Caco-2 (cell line): ENCODE data around the gene KRTAP10-2. TPM values are rescaled to one million over a fixed set of nuclear protein-coding genes. Genes with fewer than 3 reads are reported as not detected.

Experiments
- BruUV-seq: library from RNA; stranded (reverse); fragments of 400-500 nt; replicated peaks from 2 replicates; lab custom pipeline; 2021; lab: Mats Ljungman, UMichigan
- CTCF ChIA-PET: fragments of 300-600 bp; sonication (Branson Sonifier 250); formaldehyde crosslinking; loops from one replicate; lab custom pipeline; 2022; ENCODE audit warnings: antibody characterized with exemption; lab: Charles Lee
- POLR2A ChIA-PET: fragments of 300-600 bp; sonication (Branson Sonifier 250); formaldehyde crosslinking; loops from one replicate; lab custom pipeline; 2022; ENCODE audit warnings: antibody characterized with exemption; lab: Charles Lee
- DNase-seq, 2 experiments: peaks; one replicate each; pipeline versions ENCODE4 v3.0.0 to v3.0.0-alpha.2; 2020 to 2022
- H3K27me3 ChIP-seq: replicated peaks from 2 replicates; pipeline ENCODE4 v1.6.0; 2011; ENCODE audit warnings: low read length; ENCODE audit not compliant: control insufficient read depth, insufficient read depth
- H3K36me3 ChIP-seq: 2 replicates; pipeline ENCODE4 v1.5.1; 2011; ENCODE audit warnings: low read length; ENCODE audit not compliant: control insufficient read depth, insufficient read depth
- H3K4me1 ChIP-seq: fragments of 250-450 bp; sonication (Bioruptor Pico); 2 replicates; pipeline ENCODE4 v1.5.1; 2020; ENCODE audit warnings: mild to moderate bottlenecking
- H3K4me3 ChIP-seq: 2 replicates; pipeline ENCODE4 v1.5.1; 2011; ENCODE audit warnings: low read depth, mild to moderate bottlenecking, control low read depth, low read length
- H3K9me3 ChIP-seq: fragments of 250-450 bp; sonication (Bioruptor Pico); 2 replicates; pipeline ENCODE4 v1.5.1; 2020; ENCODE audit warnings: mild to moderate bottlenecking, moderate library complexity
- H3K27ac Mint-ChIP-seq: one replicate; pipeline ENCODE4 v1.8.0; 2022; ENCODE audit warnings: mixed read lengths; ENCODE audit not compliant: unreplicated experiment
- H3K27me3 Mint-ChIP-seq: one replicate; pipeline ENCODE4 v1.8.0; 2022; ENCODE audit warnings: mixed read lengths; ENCODE audit not compliant: insufficient read depth, unreplicated experiment
- H3K36me3 Mint-ChIP-seq: one replicate; pipeline ENCODE4 v1.8.0; 2022; ENCODE audit warnings: mild to moderate bottlenecking, mixed read lengths; ENCODE audit not compliant: insufficient read depth, unreplicated experiment
- H3K4me1 Mint-ChIP-seq: one replicate; pipeline ENCODE4 v1.8.0; 2022; ENCODE audit warnings: low read depth, mixed read lengths; ENCODE audit not compliant: unreplicated experiment
- H3K4me3 Mint-ChIP-seq: one replicate; pipeline ENCODE4 v1.8.0; 2022; ENCODE audit warnings: mild to moderate bottlenecking, moderate library complexity, mixed read lengths; ENCODE audit not compliant: unreplicated experiment
- H3K9me3 Mint-ChIP-seq: one replicate; pipeline ENCODE4 v1.8.0; 2022; ENCODE audit warnings: mixed read lengths; ENCODE audit not compliant: unreplicated experiment
- CTCF ChIP-seq, 2 experiments: fragments of 200-600 bp in 1 of 2; IDR thresholded peaks; 1 replicate in 1 of 2; 2 replicates in 1 of 2; pipeline versions ENCODE4 v1.5.1 to v1.8.0; 2011 to 2022; ENCODE audit warnings: antibody characterized with exemption in 1 of 2, control low read depth in 1 of 2, inconsistent platforms in 1 of 2, low read depth in 1 of 2, low read length in 1 of 2, mild to moderate bottlenecking in 1 of 2, moderate library complexity in 1 of 2; ENCODE audit not compliant: insufficient read depth in 1 of 2, severe bottlenecking in 1 of 2, unreplicated experiment in 1 of 2
- intact Hi-C: fragments of 100-400 bp; cut with micrococcal nuclease; formaldehyde crosslinking; loops from one replicate; pipeline ENCODE4 v1.10.0; 2022; ENCODE audit not compliant: unreplicated experiment
- total RNA-seq: library from RNA; stranded (reverse); gene quantifications from 2 replicates; pipeline ENCODE4 v1.2.3, GENCODE V29; 2022

The KRTAP10-2 gene
- total RNA-seq, 1 experiment from 2014 or later, result not detected

GRCh38 chr21:44590311-44590721 lies 39.0 kb upstream of the KRTAP10-2 start:
- Mint-ChIP-seq H3K4me3 (no peak overlapping the region), H3K36me3 (no peaks in the 10 kb centered on the region), H3K27me3 (peaks cover 5% of the 10 kb centered on the region), H3K4me1 (no peaks in the 10 kb centered on the region), H3K27ac (no peak overlapping the region), H3K9me3 (no peaks in the 10 kb centered on the region)
- ChIA-PET POLR2A (no interaction called here), CTCF (no interaction called here)
- Histone ChIP-seq H3K4me3 (no peak overlapping the region), H3K9me3 (no peaks in the 10 kb centered on the region), H3K27me3 (no peaks in the 10 kb centered on the region), H3K4me1 (no peaks in the 10 kb centered on the region), H3K36me3 (no peaks in the 10 kb centered on the region)
- intact Hi-C loops, result no loop called here
- no peak for TF ChIP-seq CTCF (IDR thresholded peaks at IDR 0.05; ENCODE audit: insufficient read depth in 1 of 2, low read depth in 1 of 2, low read length in 1 of 2, severe bottlenecking in 1 of 2, unreplicated experiment in 1 of 2)
- no peak for DNase-seq
- no TSS peak for BruUV-seq

GRCh38 chr21:44589586-44590305 lies 38.4 kb upstream of the KRTAP10-2 start:
- Histone ChIP-seq H3K27me3 (no peaks in the 10 kb centered on the region), H3K4me3 (no peak overlapping the region), H3K9me3 (no peaks in the 10 kb centered on the region), H3K36me3 (no peaks in the 10 kb centered on the region), H3K4me1 (no peaks in the 10 kb centered on the region)
- Mint-ChIP-seq H3K27ac (no peak overlapping the region), H3K27me3 (peaks cover 6% of the 10 kb centered on the region), H3K4me3 (no peak overlapping the region), H3K4me1 (no peaks in the 10 kb centered on the region), H3K9me3 (no peaks in the 10 kb centered on the region), H3K36me3 (no peaks in the 10 kb centered on the region)
- TF ChIP-seq CTCF (IDR thresholded peaks at IDR 0.05; ENCODE audit: insufficient read depth in 1 of 2, low read depth in 1 of 2, low read length in 1 of 2, severe bottlenecking in 1 of 2, unreplicated experiment in 1 of 2), result no peak
- intact Hi-C loops, result no loop called here
- no TSS peak for BruUV-seq
- ChIA-PET CTCF (no interaction called here), POLR2A (no interaction called here)
- DNase-seq, result no peak

DNA sequence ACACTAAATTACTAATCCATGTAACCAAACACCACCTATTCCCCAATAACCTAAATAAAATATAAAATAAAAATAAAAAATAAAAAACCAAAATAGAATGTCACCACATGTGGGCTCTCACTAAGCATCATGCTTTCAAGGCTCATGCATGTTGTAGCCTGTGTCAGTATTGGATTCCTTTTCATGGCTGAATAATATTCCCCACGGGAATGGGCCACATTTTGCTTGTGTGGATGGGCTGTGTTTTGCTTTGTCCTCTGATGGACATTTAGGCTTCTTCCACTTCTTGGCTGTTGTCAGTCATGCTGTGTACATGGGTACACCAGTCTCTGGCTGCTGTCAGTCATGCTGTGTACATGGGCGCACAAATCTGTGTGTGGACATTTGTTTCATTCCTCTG lies 37.8 kb upstream of the KRTAP10-2 start:
- no peaks in the 10 kb centered on the region for H3K4me1 ChIP-seq
- ChIA-PET CTCF (no interaction called here), POLR2A (no interaction called here)
- intact Hi-C loops, result no loop called here
- Mint-ChIP-seq H3K4me3 (no peak overlapping the region), H3K4me1 (no peaks in the 10 kb centered on the region), H3K27ac (no peak overlapping the region), H3K9me3 (no peaks in the 10 kb centered on the region), H3K36me3 (no peaks in the 10 kb centered on the region), H3K27me3 (peaks cover 6% of the 10 kb centered on the region)
- no TSS peak for BruUV-seq
- no peak overlapping the region for H3K4me3 ChIP-seq
- no peak for TF ChIP-seq CTCF (IDR thresholded peaks at IDR 0.05; ENCODE audit: insufficient read depth in 1 of 2, low read depth in 1 of 2, low read length in 1 of 2, severe bottlenecking in 1 of 2, unreplicated experiment in 1 of 2)
- H3K27me3 ChIP-seq, result no peaks in the 10 kb centered on the region
- no peaks in the 10 kb centered on the region for H3K9me3 ChIP-seq
- no peak for DNase-seq
- H3K36me3 ChIP-seq, result no peaks in the 10 kb centered on the region
